ENCODE measurements around the gene PCDHGA3.

The PCDHGA3 gene

DNA sequence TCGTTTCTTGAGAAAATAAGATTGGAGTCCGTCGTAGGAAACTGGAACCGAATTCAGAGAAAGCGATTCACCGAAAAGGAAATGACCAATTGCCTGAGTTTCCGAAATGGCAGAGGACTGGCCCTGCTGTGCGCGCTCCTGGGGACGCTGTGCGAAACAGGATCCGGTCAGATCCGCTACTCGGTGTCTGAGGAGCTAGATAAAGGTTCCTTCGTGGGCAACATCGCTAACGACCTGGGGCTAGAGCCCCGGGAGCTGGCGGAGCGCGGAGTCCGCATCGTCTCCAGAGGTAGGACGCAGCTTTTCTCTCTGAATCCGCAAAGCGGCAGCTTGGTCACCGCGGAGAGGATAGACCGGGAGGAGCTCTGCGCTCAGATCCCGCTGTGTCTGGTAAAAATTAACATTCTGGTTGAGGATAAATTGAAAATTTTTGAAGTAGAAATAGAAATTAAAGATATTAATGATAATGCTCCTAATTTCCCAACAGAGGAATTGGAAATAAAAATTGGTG is 379 bp downstream of the PCDHGA3 start:
- no peak for TF ChIP-seq SIN3A (IDR thresholded peaks at IDR 0.05; ENCODE audit: borderline replicate concordance, insufficient read depth, low read length)
- TF ChIP-seq, protein P1, sequence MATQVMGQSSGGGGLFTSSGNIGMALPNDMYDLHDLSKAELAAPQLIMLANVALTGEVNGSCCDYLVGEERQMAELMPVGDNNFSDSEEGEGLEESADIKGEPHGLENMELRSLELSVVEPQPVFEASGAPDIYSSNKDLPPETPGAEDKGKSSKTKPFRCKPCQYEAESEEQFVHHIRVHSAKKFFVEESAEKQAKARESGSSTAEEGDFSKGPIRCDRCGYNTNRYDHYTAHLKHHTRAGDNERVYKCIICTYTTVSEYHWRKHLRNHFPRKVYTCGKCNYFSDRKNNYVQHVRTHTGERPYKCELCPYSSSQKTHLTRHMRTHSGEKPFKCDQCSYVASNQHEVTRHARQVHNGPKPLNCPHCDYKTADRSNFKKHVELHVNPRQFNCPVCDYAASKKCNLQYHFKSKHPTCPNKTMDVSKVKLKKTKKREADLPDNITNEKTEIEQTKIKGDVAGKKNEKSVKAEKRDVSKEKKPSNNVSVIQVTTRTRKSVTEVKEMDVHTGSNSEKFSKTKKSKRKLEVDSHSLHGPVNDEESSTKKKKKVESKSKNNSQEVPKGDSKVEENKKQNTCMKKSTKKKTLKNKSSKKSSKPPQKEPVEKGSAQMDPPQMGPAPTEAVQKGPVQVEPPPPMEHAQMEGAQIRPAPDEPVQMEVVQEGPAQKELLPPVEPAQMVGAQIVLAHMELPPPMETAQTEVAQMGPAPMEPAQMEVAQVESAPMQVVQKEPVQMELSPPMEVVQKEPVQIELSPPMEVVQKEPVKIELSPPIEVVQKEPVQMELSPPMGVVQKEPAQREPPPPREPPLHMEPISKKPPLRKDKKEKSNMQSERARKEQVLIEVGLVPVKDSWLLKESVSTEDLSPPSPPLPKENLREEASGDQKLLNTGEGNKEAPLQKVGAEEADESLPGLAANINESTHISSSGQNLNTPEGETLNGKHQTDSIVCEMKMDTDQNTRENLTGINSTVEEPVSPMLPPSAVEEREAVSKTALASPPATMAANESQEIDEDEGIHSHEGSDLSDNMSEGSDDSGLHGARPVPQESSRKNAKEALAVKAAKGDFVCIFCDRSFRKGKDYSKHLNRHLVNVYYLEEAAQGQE (IDR thresholded peaks at IDR 0.05; ENCODE audit: insufficient read depth in 1 of 2, low read depth in 2 of 2, low read length in 2 of 2): no peak
- no peak for TF ChIP-seq FOXP2 (optimal IDR thresholded peaks at IDR 0.05; ENCODE audit: borderline replicate concordance, extremely low read depth, extremely low read length, insufficient read depth)
- TF ChIP-seq TAF1 (IDR thresholded peaks at IDR 0.05; ENCODE audit: borderline replicate concordance, insufficient read depth, low read length): no peak
- TF ChIP-seq POLR2AphosphoS5 (IDR thresholded peaks at IDR 0.05; ENCODE audit: low read depth, low read length): no peak

DNA sequence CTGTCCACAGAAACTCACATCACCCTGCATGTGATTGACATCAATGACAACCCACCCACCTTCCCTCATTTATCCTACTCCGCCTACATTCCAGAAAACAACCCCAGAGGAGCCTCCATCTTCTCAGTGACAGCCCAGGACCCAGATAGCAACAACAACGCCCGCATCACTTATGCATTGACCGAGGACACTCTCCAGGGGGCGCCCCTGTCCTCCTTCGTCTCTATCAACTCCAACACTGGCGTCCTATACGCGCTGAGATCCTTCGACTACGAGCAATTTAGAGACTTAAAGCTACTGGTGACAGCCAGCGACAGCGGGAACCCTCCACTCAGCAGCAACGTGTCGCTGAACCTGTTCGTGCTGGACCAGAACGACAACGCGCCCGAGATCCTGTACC is 1.7 kb downstream of the PCDHGA3 start:
- TF ChIP-seq, protein P1 (IDR thresholded peaks at IDR 0.05; ENCODE audit: insufficient read depth in 1 of 2, low read depth in 2 of 2, low read length in 2 of 2): no peak
- TF ChIP-seq TAF1 (IDR thresholded peaks at IDR 0.05; ENCODE audit: borderline replicate concordance, insufficient read depth, low read length): no peak
- no peak for TF ChIP-seq SIN3A (IDR thresholded peaks at IDR 0.05; ENCODE audit: borderline replicate concordance, insufficient read depth, low read length)
- TF ChIP-seq POLR2AphosphoS5 (IDR thresholded peaks at IDR 0.05; ENCODE audit: low read depth, low read length): no peak
- no peak for TF ChIP-seq FOXP2 (optimal IDR thresholded peaks at IDR 0.05; ENCODE audit: borderline replicate concordance, extremely low read depth, extremely low read length, insufficient read depth)

DNA sequence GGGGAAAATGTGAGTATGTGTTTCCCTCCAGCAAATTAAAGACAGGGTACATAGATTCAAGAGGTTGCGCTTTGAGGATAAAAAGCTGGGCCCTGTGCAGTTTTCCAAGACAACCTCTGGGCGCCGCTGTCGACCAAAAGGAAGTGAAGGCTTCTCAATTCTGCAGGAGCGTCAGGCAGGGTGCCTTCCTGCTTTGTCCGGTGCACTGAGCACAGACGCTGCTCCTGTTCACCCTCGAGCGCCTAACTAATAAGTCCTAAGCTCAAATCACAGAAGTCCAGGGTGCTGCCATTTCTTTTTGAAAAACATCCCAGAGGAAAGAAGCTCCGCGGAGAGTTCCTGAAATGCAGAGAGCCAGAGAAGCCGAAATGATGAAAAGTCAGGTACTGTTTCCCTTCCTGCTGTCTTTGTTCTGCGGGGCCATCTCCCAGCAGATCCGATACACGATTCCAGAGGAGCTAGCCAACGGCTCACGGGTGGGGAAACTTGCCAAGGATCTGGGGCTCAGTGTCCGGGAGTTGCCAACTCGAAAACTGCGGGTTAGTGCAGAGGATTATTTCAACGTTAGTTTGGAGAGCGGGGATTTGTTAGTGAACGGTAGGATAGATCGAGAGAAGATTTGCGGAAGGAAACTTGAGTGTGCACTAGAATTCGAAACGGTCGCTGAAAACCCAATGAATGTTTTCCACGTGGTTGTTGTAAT is 6.4 kb downstream of the PCDHGA3 start, which contains the start of gene PCDHGB1:
Gene PCDHGB1 (plus strand): TSS at position 183 of the 703 bp plus-strand sequence. CDS start 162 bp downstream, at position 345.
- TF ChIP-seq, protein P1 (IDR thresholded peaks at IDR 0.05; ENCODE audit: insufficient read depth in 1 of 2, low read depth in 2 of 2, low read length in 2 of 2): no peak
- TF ChIP-seq POLR2AphosphoS5 (IDR thresholded peaks at IDR 0.05; ENCODE audit: low read depth, low read length): peak; percentile 51; the same call in 1 of the 2 replicates

DNA sequence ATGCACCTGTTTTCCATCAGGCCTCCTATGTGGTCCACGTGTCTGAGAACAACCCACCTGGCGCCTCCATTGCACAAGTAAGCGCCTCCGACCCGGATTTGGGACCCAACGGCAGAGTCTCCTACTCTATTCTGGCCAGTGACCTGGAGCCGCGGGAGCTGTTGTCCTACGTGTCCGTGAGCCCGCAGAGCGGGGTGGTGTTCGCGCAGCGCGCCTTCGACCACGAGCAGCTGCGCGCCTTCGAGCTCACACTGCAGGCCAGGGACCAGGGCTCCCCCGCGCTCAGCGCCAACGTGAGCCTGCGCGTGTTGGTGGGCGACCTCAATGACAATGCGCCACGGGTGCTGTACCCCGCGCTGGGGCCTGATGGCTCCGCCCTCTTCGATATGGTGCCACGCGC is 8.0 kb downstream of the PCDHGA3 start:
- TF ChIP-seq FOXP2 (optimal IDR thresholded peaks at IDR 0.05; ENCODE audit: borderline replicate concordance, extremely low read depth, extremely low read length, insufficient read depth) (no peak), POLR2AphosphoS5 (IDR thresholded peaks at IDR 0.05; ENCODE audit: low read depth, low read length) (no peak), TAF1 (IDR thresholded peaks at IDR 0.05; ENCODE audit: borderline replicate concordance, insufficient read depth, low read length) (no peak), SIN3A (IDR thresholded peaks at IDR 0.05; ENCODE audit: borderline replicate concordance, insufficient read depth, low read length) (no peak)
- TF ChIP-seq, protein P1 (IDR thresholded peaks at IDR 0.05; ENCODE audit: insufficient read depth in 1 of 2, low read depth in 2 of 2, low read length in 2 of 2): no peak
